ENCODE data around the gene MTIF3. TPM values are rescaled to one million over a fixed set of nuclear protein-coding genes. Genes with fewer than 3 reads are reported as not detected.

MTIF3 gene
- total RNA-seq (2022; extraction: Qiagen RNA extraction) = 22.1 to 28.2 TPM (median 23.4 TPM) in 5 replicates

GRCh38 chr13:27449936-27450828 lies at the start of gene MTIF3:
TSS of gene MTIF3 (minus strand) at chr13:27450564. CDS start at chr13:27440448, 10,116 bp downstream.

GRCh38 chr13:27424246-27425157 lies 25.9 kb downstream of the MTIF3 start, which contains the start of gene GTF3A:
TSS of gene GTF3A (plus strand) at chr13:27424619.

Other genes starting within 250 kb of the MTIF3 start
- gene RPL21, start 199.0 kb downstream of the MTIF3 start, total RNA-seq (2022; extraction: Qiagen RNA extraction) = 1,165 to 1,875 TPM (median 1,225 TPM) in 5 replicates
- gene RASL11A, start 179.7 kb downstream of the MTIF3 start, total RNA-seq (2022; extraction: Qiagen RNA extraction) = 3.1 to 6.8 TPM (median 4.9 TPM) in 5 replicates
- 94.1 to 111 TPM (median 105 TPM) in 5 replicates for gene GTF3A, start 25.9 kb downstream of the MTIF3 start, total RNA-seq (2022; extraction: Qiagen RNA extraction)
- gene LNX2, start 170.0 kb upstream of the MTIF3 start, total RNA-seq (2022; extraction: Qiagen RNA extraction) = 3.3 to 4.7 TPM (median 4.1 TPM) in 5 replicates
- gene POLR1D, start 171.3 kb upstream of the MTIF3 start, total RNA-seq (2022; extraction: Qiagen RNA extraction) = 141 to 188 TPM (median 158 TPM) in 5 replicates